Cerebellar nuclear complex (tissue), 1 donor: ENCODE measurements around the gene RAB31.

Experiments used
- DNase-seq, 2 experiments: peaks; one replicate each; lab custom pipeline; 2025; lab: John Stamatoyannopoulos, UW

The RAB31 gene

GRCh38 chr18:9694174-9694573 lies 13.9 kb upstream of the RAB31 start:
- DNase-seq = no peak

GRCh38 chr18:9694952-9695495 lies 13.1 kb upstream of the RAB31 start:
- no peak for DNase-seq

- DNase-seq = no peak
These were observed 12.5 kb upstream of the RAB31 start for GRCh38 chr18:9695605-9696004.

- DNase-seq = no peak
These were observed 12.0 kb upstream of the RAB31 start for GRCh38 chr18:9696112-9696511.

GRCh38 chr18:9696701-9697100 lies 11.4 kb upstream of the RAB31 start:
- DNase-seq = no peak

- DNase-seq = no peak
These were observed 11.0 kb upstream of the RAB31 start for GRCh38 chr18:9697121-9697520.

GRCh38 chr18:9698497-9698896 lies 9.6 kb upstream of the RAB31 start:
- DNase-seq = no peak

- DNase-seq = no peak
These were observed 7.8 kb upstream of the RAB31 start for GRCh38 chr18:9700261-9700796.

GRCh38 chr18:9701609-9702349 lies 6.3 kb upstream of the RAB31 start:
- no peak for DNase-seq

- no peak for DNase-seq
These were observed 3.6 kb upstream of the RAB31 start for GRCh38 chr18:9704233-9705118.

- DNase-seq = no peak
These were observed 2.8 kb upstream of the RAB31 start for GRCh38 chr18:9705183-9705829.

- DNase-seq = no peak
These were observed 1.8 kb upstream of the RAB31 start for GRCh38 chr18:9706081-9706935.

- no peak for DNase-seq
These were observed 582 bp upstream of the RAB31 start for GRCh38 chr18:9707381-9708056.

- DNase-seq = no peak
These were observed 568 bp downstream of the RAB31 start for GRCh38 chr18:9708434-9709303.

- no peak for DNase-seq
These were observed 1.3 kb downstream of the RAB31 start for GRCh38 chr18:9709304-9709877.

- DNase-seq = no peak
These were observed 1.9 kb downstream of the RAB31 start for GRCh38 chr18:9710037-9710436.

GRCh38 chr18:9711361-9712129 lies 3.4 kb downstream of the RAB31 start:
- no peak for DNase-seq

GRCh38 chr18:9712130-9712577 lies 4.1 kb downstream of the RAB31 start:
- no peak for DNase-seq
